K562 (cell line): ENCODE measurements around the gene TBL2. TPM values are rescaled to one million over a fixed set of nuclear protein-coding genes. Genes with fewer than 3 reads are reported as not detected.

ENCODE experiments used
- ASH1L ChIP-seq: fragments of 450-650 bp; IDR thresholded peaks from 2 replicates; pipeline ENCODE4 v1.6.1; 2018; ENCODE audit warnings: borderline replicate concordance, mild to moderate bottlenecking, low read depth; ENCODE audit not compliant: partially characterized antibody
- COPS2 ChIP-seq: fragments of 450-650 bp; conservative IDR thresholded peaks from 2 replicates; pipeline ENCODE4 v1.6.1; 2016; ENCODE audit warnings: mild to moderate bottlenecking, moderate library complexity
- CTBP1 ChIP-seq: fragments of 450-650 bp; IDR thresholded peaks from 2 replicates; pipeline ENCODE4 v1.6.1; 2016; ENCODE audit warnings: borderline replicate concordance
- ETV1 ChIP-seq: fragments of 450-650 bp; conservative IDR thresholded peaks from 2 replicates; pipeline ENCODE4 v1.6.1; 2016; ENCODE audit warnings: missing genetic modification characterization, control low read depth, low read depth, missing compliant biosample characterization
- FOXA3 ChIP-seq, 2 experiments: fragments of 450-650 bp in 1 of 2; sonication (generic) in 1 of 2; formaldehyde crosslinking; IDR thresholded peaks in 1 of 2; conservative IDR thresholded peaks in 1 of 2; 2 replicates each; pipeline versions ENCODE4 v1.4.0 to v1.8.0; 2020 to 2022; ENCODE audit warnings: mild to moderate bottlenecking in 2 of 2, missing genetic modification reagents in 1 of 2
- HCFC1 ChIP-seq: IDR thresholded peaks from 2 replicates; pipeline ENCODE4 v1.6.1; 2012; ENCODE audit warnings: low read depth, low read length, improper control_type of control experiment
- HEY1 ChIP-seq: fragments of 250-450 bp; sonication (Bioruptor Pico); IDR thresholded peaks from 2 replicates; pipeline ENCODE4 v1.5.0; 2020; ENCODE audit warnings: mild to moderate bottlenecking, moderate library complexity, borderline replicate concordance
- HNRNPH1 ChIP-seq: fragments of 200-400 bp; formaldehyde crosslinking; optimal IDR thresholded peaks from 2 replicates; pipeline ENCODE3; 2017; ENCODE audit warnings: low read depth, mild to moderate bottlenecking, low read length, moderate library complexity
- HSF4 ChIP-seq: fragments of 250-450 bp; sonication (Bioruptor Pico); IDR thresholded peaks from 2 replicates; pipeline ENCODE4 v2.1.2; 2022; ENCODE audit warnings: mild to moderate bottlenecking, moderate library complexity, borderline replicate concordance
- KLF16 ChIP-seq: IDR thresholded peaks from 2 replicates; pipeline ENCODE4 v1.6.1; 2016; ENCODE audit warnings: antibody characterized with exemption
- PCBP2 ChIP-seq: fragments of 200-400 bp; formaldehyde crosslinking; IDR thresholded peaks from 2 replicates; pipeline ENCODE4 v1.6.1; 2018; ENCODE audit warnings: low read length, low read depth, mild to moderate bottlenecking, moderate library complexity; ENCODE audit not compliant: poor library complexity, severe bottlenecking
- POLR2AphosphoS2 ChIP-seq: IDR thresholded peaks from 2 replicates; pipeline ENCODE4 v1.6.1; 2012; ENCODE audit warnings: low read length, improper control_type of control experiment
- PTRF ChIP-seq: fragments of 450-650 bp; IDR thresholded peaks from 2 replicates; pipeline ENCODE4 v1.6.1; 2016; ENCODE audit warnings: mild to moderate bottlenecking, missing genetic modification characterization, missing compliant biosample characterization
- SAFB2 ChIP-seq: fragments of 200-400 bp; formaldehyde crosslinking; IDR thresholded peaks from 2 replicates; pipeline ENCODE4 v1.6.1; 2018; ENCODE audit warnings: borderline replicate concordance, low read length, low read depth, moderate library complexity; ENCODE audit not compliant: severe bottlenecking
- STAT5A ChIP-seq: IDR thresholded peaks from 2 replicates; pipeline ENCODE4 v1.6.1; 2012; ENCODE audit warnings: low read length, inconsistent platforms, borderline replicate concordance
- TCF3 ChIP-seq: sonication (generic); formaldehyde crosslinking; IDR thresholded peaks from 2 replicates; pipeline ENCODE4 v1.4.0; 2020; ENCODE audit warnings: mild to moderate bottlenecking, missing genetic modification reagents
- TFAM ChIP-seq: fragments of 250-450 bp; sonication (Bioruptor Pico); conservative IDR thresholded peaks from 2 replicates; pipeline ENCODE4 v1.5.0; 2021; ENCODE audit warnings: mild to moderate bottlenecking, moderate library complexity
- ZNF184 ChIP-seq: sonication (generic); formaldehyde crosslinking; IDR thresholded peaks from 2 replicates; pipeline ENCODE4 v1.5.0; 2020; ENCODE audit warnings: missing genetic modification reagents
- ZSCAN32 ChIP-seq: fragments of 450-650 bp; formaldehyde crosslinking; IDR thresholded peaks from 2 replicates; pipeline ENCODE4 v1.4.0; 2020; ENCODE audit warnings: mild to moderate bottlenecking, moderate library complexity
- polyA plus RNA-seq, 8 experiments: library from polyadenylated mRNA; depleted of rRNA in 4 of 8; stranded (reverse) in 5 of 8; unstranded in 3 of 8; fragments of >200 nt; fragmentation: Nextera tagmentation in 2 of 8; fragmentation: Illumina TruSeq in 1 of 8; extraction: Ambion mirVana in 2 of 8; extraction: Trizol in 1 of 8; gene quantifications; 2 replicates each; pipeline versions ENCODE4 v1.2.1 to v1.2.3, GENCODE V29; 2011 to 2014; ENCODE audit warnings: inconsistent platforms in 1 of 8, missing spikeins in 1 of 8
- total RNA-seq, 7 experiments: library from RNA; depleted of rRNA in 6 of 7; stranded (reverse); fragments of >200 nt in 6 of 7; fragmentation: Illumina TruSeq in 2 of 7; extraction: Trizol in 2 of 7; gene quantifications; 2 replicates each; pipeline versions ENCODE4 v1.2.1 to v1.2.3, GENCODE V29; 2011 to 2021; ENCODE audit warnings: low replicate concordance in 1 of 7
- TF ChIP-seq, protein P1 (sequence below): fragments of 250-450 bp; sonication (Bioruptor Pico); IDR thresholded peaks from 2 replicates; pipeline ENCODE4 v1.5.0; 2022; ENCODE audit warnings: mild to moderate bottlenecking
- TF ChIP-seq, protein P2 (sequence below): fragments of 250-450 bp; sonication (Bioruptor Pico); IDR thresholded peaks from 2 replicates; pipeline ENCODE4 v1.4.0; 2020; ENCODE audit warnings: mild to moderate bottlenecking, moderate library complexity
- TF ChIP-seq, protein P3 (sequence below): sonication (generic); formaldehyde crosslinking; IDR thresholded peaks from 2 replicates; pipeline ENCODE4 v1.8.1; 2023; ENCODE audit warnings: mild to moderate bottlenecking, missing genetic modification reagents

Gene TBL2
- total and polyA plus RNA-seq, 9 of the 15 experiments (the other 6 are each of a cell fraction or from before 2014, with no cell fraction given) = 2.5 to 123 (median 49.2) TPM

DNA sequence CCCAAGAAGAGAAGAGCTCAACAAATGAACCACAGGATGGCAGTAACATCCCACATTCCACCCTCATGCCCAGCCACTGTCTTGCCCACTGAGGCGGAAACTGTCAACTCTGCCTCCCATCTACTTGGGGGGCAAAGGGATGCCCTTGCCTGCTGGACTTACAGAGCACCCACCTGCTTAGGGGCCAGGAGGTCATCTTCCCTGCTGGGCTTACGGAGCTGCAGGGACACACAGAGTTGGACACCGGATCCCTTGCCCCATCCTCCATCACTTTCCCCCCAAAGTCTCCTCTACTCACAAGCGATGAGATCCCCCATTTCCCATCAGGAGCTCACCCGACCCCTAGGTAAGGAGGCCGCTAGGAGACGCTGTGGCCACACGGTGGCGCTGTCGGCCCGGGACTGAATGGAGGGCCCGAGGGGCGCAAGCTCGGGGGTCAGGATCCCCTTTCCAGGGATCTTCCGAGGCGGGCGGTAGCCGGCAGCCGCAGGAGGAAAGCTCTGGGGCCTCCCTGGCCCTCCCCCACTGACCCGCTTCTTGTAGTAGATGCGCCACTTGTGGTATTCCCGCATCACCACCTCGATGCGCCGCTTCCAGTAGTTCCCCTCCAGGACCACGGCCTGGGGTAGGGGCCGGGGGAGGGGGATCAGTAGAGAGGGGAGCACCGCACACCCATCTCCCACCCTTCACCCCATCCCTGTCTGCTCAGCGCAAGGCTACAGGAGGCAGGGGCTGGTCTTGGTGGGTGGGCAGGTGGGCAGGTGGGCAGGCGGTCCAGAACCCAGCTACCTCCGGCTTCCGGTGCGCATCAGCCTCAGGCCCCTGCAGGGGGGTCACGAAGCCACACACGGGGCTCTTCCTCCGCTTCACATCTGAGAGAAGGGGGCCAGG lies 28.7 kb upstream of the TBL2 start (continued):
- TF ChIP-seq KLF16 (no peak), HEY1 (CRISPR knock-in tag) (no peak), HSF4 (CRISPR knock-in tag) (no peak), COPS2 (no peak), TFAM (CRISPR knock-in tag) (no peak), ZNF184 (no peak), PTRF (tag) (no peak), CTBP1 (no peak; the same call in 1 of the 2 replicates), HNRNPH1 (no peak), PCBP2 (no peak), POLR2AphosphoS2 (peak; percentile 53; the same call in 1 of the 2 replicates), SAFB2 (no peak), FOXA3 (CRISPR knock-in tag; conservative IDR thresholded peaks at IDR 0.05 in 1 of 2, IDR thresholded peaks at IDR 0.05 in 1 of 2) (0 out of 4 replicates have a peak, but pooled peaks of 1 of the 2 experiments have one; percentile 21), STAT5A (no peak), ETV1 (tag) (no peak), ASH1L (no peak), ZSCAN32 (CRISPR knock-in tag) (no peak), HCFC1 (no peak), TCF3 (no peak)
- TF ChIP-seq, protein P1, sequence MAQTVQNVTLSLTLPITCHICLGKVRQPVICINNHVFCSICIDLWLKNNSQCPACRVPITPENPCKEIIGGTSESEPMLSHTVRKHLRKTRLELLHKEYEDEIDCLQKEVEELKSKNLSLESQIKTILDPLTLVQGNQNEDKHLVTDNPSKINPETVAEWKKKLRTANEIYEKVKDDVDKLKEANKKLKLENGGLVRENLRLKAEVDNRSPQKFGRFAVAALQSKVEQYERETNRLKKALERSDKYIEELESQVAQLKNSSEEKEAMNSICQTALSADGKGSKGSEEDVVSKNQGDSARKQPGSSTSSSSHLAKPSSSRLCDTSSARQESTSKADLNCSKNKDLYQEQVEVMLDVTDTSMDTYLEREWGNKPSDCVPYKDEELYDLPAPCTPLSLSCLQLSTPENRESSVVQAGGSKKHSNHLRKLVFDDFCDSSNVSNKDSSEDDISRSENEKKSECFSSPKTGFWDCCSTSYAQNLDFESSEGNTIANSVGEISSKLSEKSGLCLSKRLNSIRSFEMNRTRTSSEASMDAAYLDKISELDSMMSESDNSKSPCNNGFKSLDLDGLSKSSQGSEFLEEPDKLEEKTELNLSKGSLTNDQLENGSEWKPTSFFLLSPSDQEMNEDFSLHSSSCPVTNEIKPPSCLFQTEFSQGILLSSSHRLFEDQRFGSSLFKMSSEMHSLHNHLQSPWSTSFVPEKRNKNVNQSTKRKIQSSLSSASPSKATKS (CRISPR knock-in tag) = no peak
- TF ChIP-seq, protein P2, sequence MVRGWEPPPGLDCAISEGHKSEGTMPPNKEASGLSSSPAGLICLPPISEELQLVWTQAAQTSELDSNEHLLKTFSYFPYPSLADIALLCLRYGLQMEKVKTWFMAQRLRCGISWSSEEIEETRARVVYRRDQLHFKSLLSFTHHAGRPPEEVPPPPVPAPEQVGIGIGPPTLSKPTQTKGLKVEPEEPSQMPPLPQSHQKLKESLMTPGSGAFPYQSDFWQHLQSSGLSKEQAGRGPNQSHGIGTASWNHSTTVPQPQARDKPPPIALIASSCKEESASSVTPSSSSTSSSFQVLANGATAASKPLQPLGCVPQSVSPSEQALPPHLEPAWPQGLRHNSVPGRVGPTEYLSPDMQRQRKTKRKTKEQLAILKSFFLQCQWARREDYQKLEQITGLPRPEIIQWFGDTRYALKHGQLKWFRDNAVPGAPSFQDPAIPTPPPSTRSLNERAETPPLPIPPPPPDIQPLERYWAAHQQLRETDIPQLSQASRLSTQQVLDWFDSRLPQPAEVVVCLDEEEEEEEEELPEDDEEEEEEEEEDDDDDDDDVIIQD (CRISPR knock-in tag) = no peak
- TF ChIP-seq, protein P3, sequence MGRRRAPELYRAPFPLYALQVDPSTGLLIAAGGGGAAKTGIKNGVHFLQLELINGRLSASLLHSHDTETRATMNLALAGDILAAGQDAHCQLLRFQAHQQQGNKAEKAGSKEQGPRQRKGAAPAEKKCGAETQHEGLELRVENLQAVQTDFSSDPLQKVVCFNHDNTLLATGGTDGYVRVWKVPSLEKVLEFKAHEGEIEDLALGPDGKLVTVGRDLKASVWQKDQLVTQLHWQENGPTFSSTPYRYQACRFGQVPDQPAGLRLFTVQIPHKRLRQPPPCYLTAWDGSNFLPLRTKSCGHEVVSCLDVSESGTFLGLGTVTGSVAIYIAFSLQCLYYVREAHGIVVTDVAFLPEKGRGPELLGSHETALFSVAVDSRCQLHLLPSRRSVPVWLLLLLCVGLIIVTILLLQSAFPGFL (CRISPR knock-in tag) = no peak
